Liver (tissue), 3 donors: ENCODE data around the gene NHERF2.

Experiments
- RAD21 ChIP-seq, 2 donors: IDR thresholded peaks; 2 replicates each; pipeline ENCODE4 v1.6.1; 2016; ENCODE audit warnings: antibody characterized with exemption in 2 of 2, mild to moderate bottlenecking in 2 of 2
- SP1 ChIP-seq: IDR thresholded peaks from 2 replicates; pipeline ENCODE4 v1.6.1; 2018; ENCODE audit warnings: antibody characterized with exemption, mild to moderate bottlenecking
- TAF1 ChIP-seq: conservative IDR thresholded peaks from 2 replicates; pipeline ENCODE4 v1.6.1; 2016; ENCODE audit warnings: antibody characterized with exemption, mild to moderate bottlenecking
- YY1 ChIP-seq: IDR thresholded peaks from 2 replicates; pipeline ENCODE4 v1.6.1; 2016; ENCODE audit warnings: antibody characterized with exemption, mild to moderate bottlenecking
- TF ChIP-seq, protein P1 (sequence below): fragments of 150-350 bp; IDR thresholded peaks from 2 replicates; pipeline ENCODE4 v1.5.1; 2017; ENCODE audit warnings: improper control_type of control experiment, low read depth, low read length; ENCODE audit not compliant: missing input control
- TF ChIP-seq, protein P2 (sequence below): IDR thresholded peaks from 2 replicates; pipeline ENCODE4 v1.6.1; 2016; ENCODE audit warnings: antibody characterized with exemption, mild to moderate bottlenecking
- TF ChIP-seq, protein P3 (sequence below): IDR thresholded peaks from 2 replicates; pipeline ENCODE4 v1.6.1; 2016; ENCODE audit warnings: antibody characterized with exemption
- donor health status: healthy.
- donor health status: healthy.

- TF ChIP-seq, protein P1, sequence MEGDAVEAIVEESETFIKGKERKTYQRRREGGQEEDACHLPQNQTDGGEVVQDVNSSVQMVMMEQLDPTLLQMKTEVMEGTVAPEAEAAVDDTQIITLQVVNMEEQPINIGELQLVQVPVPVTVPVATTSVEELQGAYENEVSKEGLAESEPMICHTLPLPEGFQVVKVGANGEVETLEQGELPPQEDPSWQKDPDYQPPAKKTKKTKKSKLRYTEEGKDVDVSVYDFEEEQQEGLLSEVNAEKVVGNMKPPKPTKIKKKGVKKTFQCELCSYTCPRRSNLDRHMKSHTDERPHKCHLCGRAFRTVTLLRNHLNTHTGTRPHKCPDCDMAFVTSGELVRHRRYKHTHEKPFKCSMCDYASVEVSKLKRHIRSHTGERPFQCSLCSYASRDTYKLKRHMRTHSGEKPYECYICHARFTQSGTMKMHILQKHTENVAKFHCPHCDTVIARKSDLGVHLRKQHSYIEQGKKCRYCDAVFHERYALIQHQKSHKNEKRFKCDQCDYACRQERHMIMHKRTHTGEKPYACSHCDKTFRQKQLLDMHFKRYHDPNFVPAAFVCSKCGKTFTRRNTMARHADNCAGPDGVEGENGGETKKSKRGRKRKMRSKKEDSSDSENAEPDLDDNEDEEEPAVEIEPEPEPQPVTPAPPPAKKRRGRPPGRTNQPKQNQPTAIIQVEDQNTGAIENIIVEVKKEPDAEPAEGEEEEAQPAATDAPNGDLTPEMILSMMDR, result peak; percentile 58
- no peak for TF ChIP-seq YY1
- no peak for TF ChIP-seq SP1
- no peak for TF ChIP-seq TAF1
- TF ChIP-seq RAD21 (IDR thresholded peaks at IDR 0.05), result peak; percentile 72 to 90
- TF ChIP-seq, protein P2, sequence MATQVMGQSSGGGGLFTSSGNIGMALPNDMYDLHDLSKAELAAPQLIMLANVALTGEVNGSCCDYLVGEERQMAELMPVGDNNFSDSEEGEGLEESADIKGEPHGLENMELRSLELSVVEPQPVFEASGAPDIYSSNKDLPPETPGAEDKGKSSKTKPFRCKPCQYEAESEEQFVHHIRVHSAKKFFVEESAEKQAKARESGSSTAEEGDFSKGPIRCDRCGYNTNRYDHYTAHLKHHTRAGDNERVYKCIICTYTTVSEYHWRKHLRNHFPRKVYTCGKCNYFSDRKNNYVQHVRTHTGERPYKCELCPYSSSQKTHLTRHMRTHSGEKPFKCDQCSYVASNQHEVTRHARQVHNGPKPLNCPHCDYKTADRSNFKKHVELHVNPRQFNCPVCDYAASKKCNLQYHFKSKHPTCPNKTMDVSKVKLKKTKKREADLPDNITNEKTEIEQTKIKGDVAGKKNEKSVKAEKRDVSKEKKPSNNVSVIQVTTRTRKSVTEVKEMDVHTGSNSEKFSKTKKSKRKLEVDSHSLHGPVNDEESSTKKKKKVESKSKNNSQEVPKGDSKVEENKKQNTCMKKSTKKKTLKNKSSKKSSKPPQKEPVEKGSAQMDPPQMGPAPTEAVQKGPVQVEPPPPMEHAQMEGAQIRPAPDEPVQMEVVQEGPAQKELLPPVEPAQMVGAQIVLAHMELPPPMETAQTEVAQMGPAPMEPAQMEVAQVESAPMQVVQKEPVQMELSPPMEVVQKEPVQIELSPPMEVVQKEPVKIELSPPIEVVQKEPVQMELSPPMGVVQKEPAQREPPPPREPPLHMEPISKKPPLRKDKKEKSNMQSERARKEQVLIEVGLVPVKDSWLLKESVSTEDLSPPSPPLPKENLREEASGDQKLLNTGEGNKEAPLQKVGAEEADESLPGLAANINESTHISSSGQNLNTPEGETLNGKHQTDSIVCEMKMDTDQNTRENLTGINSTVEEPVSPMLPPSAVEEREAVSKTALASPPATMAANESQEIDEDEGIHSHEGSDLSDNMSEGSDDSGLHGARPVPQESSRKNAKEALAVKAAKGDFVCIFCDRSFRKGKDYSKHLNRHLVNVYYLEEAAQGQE, result no peak
- TF ChIP-seq, protein P3, sequence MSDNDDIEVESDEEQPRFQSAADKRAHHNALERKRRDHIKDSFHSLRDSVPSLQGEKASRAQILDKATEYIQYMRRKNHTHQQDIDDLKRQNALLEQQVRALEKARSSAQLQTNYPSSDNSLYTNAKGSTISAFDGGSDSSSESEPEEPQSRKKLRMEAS, result no peak
Measured at GRCh38 chr16:2056077-2056476, 29.4 kb downstream of the NHERF2 start.
